Activated CD4-positive, alpha-beta T cell treated with anti-CD3 and anti-CD28 coated beads, Interleukin-2, Interleukin-4, amounts not matched to agents 100 ng/mL and 50 ng/mL, durations not matched to agents 16 hours and 8 hours (primary cell): ENCODE measurements around the gene RALGAPB.
"Not testable (repeated sequence)": the region's sequence is repeated elsewhere in the genome, so short reads cannot be mapped to it uniquely, and the experiment has no call there.

Experiments used
- DNase-seq: peaks from one replicate; pipeline ENCODE4 v3.0.0-alpha.2; 2020; ENCODE audit warnings: low spot score

Gene RALGAPB

DNA sequence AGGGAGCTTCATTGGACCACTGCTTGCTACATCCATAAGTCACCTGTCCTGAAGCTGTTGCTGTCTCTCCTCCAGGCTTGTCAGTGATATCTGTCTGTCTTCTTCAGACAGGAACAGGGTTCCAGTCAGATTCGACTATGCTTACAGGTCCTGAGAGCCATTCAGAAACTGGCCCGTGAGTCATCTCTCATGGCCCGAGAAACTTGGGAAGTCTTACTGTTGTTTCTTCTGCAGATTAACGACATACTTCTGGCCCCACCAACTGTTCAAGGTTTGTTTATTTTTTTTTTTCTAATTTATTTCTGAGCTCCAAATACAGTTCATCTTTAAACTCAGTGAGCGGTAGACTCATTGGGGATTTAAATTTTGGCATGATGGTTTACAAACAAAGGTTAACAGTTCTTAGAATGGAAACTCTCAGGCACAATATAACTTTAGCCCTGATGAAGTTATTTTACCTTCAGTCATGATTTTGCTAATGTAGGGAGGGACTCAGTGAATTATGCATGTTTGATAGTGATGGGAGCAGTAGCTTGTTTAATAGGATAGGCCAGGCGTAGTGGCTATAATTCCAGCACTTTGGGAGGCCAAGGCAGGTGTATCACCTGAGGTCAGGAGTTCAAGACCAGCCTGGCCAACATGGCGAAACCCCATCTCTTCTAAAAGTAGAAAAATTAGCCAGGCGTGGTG, 24.7 kb downstream of the RALGAPB start:
- DNase-seq = no peak

DNA sequence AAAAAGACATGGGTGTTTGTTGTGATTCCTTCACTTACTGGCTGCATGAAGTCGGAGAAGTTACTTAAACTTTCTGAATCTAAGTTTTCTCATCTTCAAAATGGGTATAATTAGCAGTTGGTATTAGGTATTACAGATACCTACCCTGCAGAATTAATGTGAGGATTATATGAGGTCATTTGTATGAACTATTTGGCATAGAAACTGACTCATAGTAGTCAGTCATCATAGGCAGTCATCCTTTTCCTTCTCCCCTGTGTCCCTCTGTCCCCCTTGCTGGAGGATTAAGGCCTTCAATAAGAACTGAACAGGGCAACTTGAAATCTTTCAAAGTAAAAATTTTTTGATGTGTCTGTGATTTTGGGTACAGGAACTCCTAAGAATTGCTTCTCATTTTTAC, 26.3 kb downstream of the RALGAPB start:
- no peak for DNase-seq

- no peak for DNase-seq
Measured at GRCh38 chr20:38499366-38499765, 26.7 kb downstream of the RALGAPB start.

- DNase-seq = no peak
Measured at GRCh38 chr20:38501858-38502436, 29.3 kb downstream of the RALGAPB start.

DNA sequence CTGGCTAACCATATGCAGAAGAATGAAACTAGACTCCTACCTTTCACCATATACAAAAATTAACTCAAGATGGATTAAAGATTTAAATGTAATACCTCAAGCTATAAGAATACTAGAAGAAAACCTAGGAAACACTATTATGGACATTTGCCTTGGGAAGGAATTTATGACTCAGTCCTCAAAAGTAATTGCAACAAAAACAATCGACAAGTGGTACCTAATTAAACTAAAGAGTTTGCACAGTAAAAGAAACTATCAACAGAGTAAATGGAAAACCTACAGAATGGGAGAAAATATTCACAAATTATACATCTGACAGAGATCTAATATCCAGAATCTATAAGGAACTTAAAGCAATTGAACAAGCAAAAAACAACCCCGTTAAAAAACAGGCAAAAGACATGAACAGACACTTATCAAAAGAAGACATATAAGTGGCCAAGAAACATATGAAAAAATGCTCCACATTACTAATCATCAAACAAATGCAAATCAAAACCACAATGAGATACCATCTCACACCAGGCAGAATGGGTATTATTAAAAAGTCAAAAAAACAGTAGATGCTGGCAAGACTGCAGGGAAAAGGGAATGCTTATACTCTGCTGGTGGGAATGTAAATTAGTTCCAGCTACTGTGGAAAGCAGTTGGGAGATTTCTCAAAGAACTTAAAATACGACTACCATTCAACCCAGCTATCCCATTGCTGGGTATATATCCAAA, 31.9 kb downstream of the RALGAPB start:
- no peak for DNase-seq

- DNase-seq = no peak
Measured at GRCh38 chr20:38505091-38505455, 32.4 kb downstream of the RALGAPB start.

DNA sequence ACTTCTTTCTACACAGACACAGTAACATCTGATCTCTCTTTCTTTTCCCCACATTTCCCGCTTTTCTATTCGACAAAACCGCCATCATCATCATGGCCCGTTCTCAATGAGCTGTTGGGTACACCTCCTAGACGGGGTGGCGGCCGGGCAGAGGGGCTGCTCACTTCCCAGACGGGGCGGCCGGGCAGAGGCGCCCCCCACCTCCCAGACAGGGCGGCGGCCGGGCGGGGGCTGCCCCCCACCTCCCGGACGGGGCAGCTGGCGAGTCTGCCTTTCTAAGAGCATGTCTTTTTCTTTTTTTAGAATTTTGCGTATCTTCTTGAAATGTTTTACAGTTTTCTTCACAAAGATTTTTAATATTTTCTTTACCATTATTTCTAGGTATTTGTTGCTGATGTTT, 39.1 kb downstream of the RALGAPB start:
- DNase-seq = not testable (repeated sequence)

GRCh38 chr20:38514185-38514584, 41.5 kb downstream of the RALGAPB start:
- DNase-seq = no peak

DNA sequence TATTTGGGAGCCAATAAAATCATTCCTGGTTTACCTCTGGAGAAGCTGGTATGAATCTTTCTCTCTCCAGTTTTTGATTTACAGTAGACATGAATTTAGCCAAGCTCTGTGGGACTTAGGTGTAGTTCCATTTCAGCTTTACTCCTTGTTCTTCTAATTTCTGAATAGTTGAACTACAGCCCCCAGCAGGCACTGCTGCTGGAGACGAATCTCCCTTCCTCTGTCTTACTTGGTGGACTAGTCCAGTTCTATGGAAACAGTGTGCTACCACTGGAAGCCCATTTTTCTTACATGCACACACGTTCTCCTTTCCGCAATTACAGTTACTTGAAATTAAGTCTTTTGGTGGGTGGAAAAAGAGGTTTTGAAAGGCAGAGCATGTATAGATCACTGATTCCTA, 42.3 kb downstream of the RALGAPB start:
- DNase-seq = no peak

GRCh38 chr20:38515631-38516030, 43.0 kb downstream of the RALGAPB start:
- no peak for DNase-seq

DNA sequence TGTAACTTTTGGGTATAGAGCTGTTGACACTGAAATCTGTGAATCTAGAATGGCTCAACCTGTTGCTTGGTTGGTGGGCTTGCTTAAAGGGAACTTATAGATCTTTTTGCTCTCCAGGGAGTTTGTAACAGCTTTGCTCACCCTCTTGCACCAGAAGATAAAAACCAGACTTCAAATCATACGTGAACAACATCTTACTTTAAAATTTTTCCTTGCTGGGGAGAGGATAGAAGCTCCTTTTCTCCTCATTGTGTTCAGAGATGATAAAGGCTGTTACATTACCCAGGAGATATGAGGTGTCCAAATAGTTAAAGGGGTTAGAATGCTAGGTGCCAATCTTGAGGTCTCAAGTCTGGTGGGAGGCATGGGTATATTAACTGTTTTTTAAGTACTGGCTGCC, 46.8 kb downstream of the RALGAPB start:
- DNase-seq = no peak

- no peak for DNase-seq
Measured at GRCh38 chr20:38520261-38520660, 47.6 kb downstream of the RALGAPB start.

GRCh38 chr20:38523697-38524096, 51.1 kb downstream of the RALGAPB start:
- no peak for DNase-seq

GRCh38 chr20:38528167-38528566, 55.5 kb downstream of the RALGAPB start:
- no peak for DNase-seq

DNA sequence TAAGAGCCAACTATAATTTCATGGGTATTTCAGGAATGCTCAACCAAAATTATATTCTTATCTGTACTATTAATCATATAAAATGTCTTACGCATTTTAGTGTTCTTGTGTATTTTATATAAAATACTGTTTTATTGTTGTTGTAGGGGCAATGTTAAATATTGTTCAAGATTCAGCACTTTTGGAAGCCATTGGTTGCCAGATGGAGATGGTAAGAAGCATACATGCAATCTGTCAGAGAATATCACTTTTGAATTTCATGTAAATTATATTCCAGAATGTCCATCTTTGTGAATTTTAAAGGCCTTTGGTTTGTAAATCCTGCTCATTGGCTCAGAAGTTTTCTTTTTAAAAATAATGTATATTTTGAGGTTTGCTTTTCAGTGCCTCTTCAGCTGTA, 58.4 kb downstream of the RALGAPB start:
- DNase-seq = no peak

- no peak for DNase-seq
Measured at GRCh38 chr20:38534756-38535155, 62.1 kb downstream of the RALGAPB start.

DNA sequence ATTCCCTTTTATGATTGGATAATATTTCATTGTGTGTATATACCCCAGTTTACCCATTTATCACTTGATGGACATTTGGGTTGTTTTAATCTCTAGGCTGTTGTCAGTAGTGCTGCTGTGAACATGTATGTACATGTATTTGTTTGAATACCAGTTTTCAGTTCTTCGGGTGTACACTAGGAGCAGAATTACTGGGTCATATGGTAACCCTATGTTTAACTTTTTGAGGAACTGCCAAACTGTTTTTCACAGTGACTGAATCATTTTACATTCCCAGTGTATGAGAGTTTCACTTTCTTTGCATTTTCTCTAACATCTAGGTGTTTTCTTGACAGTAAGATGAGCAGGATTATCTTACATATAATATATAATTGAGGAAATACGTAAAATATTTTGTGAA, 63.7 kb downstream of the RALGAPB start:
- DNase-seq = no peak

- DNase-seq = no peak
Measured at GRCh38 chr20:38537176-38537575, 64.5 kb downstream of the RALGAPB start.

GRCh38 chr20:38538789-38539188, 66.1 kb downstream of the RALGAPB start:
- DNase-seq = no peak

GRCh38 chr20:38543014-38543906, 70.6 kb downstream of the RALGAPB start:
- DNase-seq = no peak

- DNase-seq = no peak
Measured at GRCh38 chr20:38545771-38546170, 73.1 kb downstream of the RALGAPB start.

- no peak for DNase-seq
Measured at GRCh38 chr20:38547288-38548085, 74.8 kb downstream of the RALGAPB start.
